SK-N-SH treated with all-trans-retinoic acid at 6 μM for 48 hours (cell line): ENCODE results near the gene RHAG.

Source experiments
- CREB5 ChIP-seq: fragments of 250-450 bp; sonication (Bioruptor Pico); IDR thresholded peaks from 2 replicates; pipeline ENCODE4 v1.5.1; 2020; ENCODE audit warnings: low read depth, mild to moderate bottlenecking, moderate library complexity
- GLIS3 ChIP-seq: fragments of 250-450 bp; sonication (Bioruptor Pico); IDR thresholded peaks from 2 replicates; pipeline ENCODE4 v1.5.0; 2020; ENCODE audit warnings: mild to moderate bottlenecking, moderate library complexity
- PATZ1 ChIP-seq: fragments of 250-450 bp; sonication (Bioruptor Pico); IDR thresholded peaks from 2 replicates; pipeline ENCODE4 v1.8.0; 2020; ENCODE audit warnings: mild to moderate bottlenecking, moderate library complexity, borderline replicate concordance
- SNAI2 ChIP-seq: fragments of 250-450 bp; sonication (Bioruptor Pico); IDR thresholded peaks from 2 replicates; pipeline ENCODE4 v1.5.0; 2020; ENCODE audit warnings: mild to moderate bottlenecking, moderate library complexity
- TSHZ2 ChIP-seq: fragments of 250-450 bp; sonication (Bioruptor Pico); IDR thresholded peaks from 2 replicates; pipeline ENCODE4 v1.5.0; 2020; ENCODE audit warnings: mild to moderate bottlenecking, moderate library complexity
- ZNF8 ChIP-seq: fragments of 450-650 bp; formaldehyde crosslinking; IDR thresholded peaks from 2 replicates; pipeline ENCODE4 v1.5.0; 2020; ENCODE audit warnings: mild to moderate bottlenecking, moderate library complexity

GRCh38 chr6:49633541-49633940, 3.1 kb downstream of the RHAG start:
- no peak for TF ChIP-seq ZNF8 (CRISPR knock-in tag)
- TF ChIP-seq TSHZ2 = no peak
- no peak for TF ChIP-seq CREB5 (CRISPR knock-in tag)
- TF ChIP-seq SNAI2 = no peak
- no peak for TF ChIP-seq PATZ1 (CRISPR knock-in tag)
- no peak for TF ChIP-seq GLIS3 (CRISPR knock-in tag)
